ENCODE results near the gene GALNT4. TPM values are rescaled to one million over a fixed set of nuclear protein-coding genes. Genes with fewer than 3 reads are reported as not detected.

The GALNT4 gene
- total and polyA plus RNA-seq, 9 of the 15 experiments (the other 6 are each of a cell fraction or from before 2014, with no cell fraction given): 1.2 to 4.6 (median 3.4) TPM

DNA sequence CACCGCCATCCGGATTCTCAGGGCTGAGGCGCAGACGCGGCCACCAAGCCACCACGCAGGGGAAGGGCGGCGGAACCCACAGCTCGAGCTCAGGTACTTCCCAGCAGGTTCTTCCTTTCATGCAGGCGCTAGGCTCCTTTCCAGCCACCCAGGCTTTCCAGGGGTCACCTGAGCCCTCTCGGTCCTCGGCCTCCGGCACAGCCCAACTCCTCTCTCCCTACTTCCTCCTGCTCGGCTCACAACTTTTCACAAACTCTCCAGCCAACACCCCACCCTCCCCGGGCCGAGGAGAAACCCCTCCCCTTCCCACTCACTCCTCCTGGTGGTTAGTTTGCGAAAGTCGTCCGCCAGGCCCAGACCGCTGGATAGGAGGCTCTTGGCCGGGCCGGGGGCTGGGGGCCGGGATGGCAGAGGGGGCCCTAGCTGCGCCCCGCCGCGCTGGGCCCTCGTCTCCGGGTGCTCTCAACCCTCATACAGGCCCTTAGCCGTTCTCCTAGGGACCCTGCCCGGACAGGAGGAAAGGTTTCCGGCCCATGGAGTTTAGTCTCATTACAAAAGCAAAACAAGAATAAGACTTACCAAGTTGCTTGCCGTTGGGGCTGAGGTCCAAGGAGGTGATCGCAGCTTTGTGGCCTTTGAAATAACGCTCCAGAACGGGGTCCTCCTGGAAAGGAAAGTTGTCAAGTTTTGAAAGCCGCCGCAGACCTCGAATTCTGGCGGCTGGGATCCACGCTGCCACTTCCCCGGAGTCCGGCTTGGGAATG, at the start of gene GALNT4 (continued):
- TF ChIP-seq, protein P1, sequence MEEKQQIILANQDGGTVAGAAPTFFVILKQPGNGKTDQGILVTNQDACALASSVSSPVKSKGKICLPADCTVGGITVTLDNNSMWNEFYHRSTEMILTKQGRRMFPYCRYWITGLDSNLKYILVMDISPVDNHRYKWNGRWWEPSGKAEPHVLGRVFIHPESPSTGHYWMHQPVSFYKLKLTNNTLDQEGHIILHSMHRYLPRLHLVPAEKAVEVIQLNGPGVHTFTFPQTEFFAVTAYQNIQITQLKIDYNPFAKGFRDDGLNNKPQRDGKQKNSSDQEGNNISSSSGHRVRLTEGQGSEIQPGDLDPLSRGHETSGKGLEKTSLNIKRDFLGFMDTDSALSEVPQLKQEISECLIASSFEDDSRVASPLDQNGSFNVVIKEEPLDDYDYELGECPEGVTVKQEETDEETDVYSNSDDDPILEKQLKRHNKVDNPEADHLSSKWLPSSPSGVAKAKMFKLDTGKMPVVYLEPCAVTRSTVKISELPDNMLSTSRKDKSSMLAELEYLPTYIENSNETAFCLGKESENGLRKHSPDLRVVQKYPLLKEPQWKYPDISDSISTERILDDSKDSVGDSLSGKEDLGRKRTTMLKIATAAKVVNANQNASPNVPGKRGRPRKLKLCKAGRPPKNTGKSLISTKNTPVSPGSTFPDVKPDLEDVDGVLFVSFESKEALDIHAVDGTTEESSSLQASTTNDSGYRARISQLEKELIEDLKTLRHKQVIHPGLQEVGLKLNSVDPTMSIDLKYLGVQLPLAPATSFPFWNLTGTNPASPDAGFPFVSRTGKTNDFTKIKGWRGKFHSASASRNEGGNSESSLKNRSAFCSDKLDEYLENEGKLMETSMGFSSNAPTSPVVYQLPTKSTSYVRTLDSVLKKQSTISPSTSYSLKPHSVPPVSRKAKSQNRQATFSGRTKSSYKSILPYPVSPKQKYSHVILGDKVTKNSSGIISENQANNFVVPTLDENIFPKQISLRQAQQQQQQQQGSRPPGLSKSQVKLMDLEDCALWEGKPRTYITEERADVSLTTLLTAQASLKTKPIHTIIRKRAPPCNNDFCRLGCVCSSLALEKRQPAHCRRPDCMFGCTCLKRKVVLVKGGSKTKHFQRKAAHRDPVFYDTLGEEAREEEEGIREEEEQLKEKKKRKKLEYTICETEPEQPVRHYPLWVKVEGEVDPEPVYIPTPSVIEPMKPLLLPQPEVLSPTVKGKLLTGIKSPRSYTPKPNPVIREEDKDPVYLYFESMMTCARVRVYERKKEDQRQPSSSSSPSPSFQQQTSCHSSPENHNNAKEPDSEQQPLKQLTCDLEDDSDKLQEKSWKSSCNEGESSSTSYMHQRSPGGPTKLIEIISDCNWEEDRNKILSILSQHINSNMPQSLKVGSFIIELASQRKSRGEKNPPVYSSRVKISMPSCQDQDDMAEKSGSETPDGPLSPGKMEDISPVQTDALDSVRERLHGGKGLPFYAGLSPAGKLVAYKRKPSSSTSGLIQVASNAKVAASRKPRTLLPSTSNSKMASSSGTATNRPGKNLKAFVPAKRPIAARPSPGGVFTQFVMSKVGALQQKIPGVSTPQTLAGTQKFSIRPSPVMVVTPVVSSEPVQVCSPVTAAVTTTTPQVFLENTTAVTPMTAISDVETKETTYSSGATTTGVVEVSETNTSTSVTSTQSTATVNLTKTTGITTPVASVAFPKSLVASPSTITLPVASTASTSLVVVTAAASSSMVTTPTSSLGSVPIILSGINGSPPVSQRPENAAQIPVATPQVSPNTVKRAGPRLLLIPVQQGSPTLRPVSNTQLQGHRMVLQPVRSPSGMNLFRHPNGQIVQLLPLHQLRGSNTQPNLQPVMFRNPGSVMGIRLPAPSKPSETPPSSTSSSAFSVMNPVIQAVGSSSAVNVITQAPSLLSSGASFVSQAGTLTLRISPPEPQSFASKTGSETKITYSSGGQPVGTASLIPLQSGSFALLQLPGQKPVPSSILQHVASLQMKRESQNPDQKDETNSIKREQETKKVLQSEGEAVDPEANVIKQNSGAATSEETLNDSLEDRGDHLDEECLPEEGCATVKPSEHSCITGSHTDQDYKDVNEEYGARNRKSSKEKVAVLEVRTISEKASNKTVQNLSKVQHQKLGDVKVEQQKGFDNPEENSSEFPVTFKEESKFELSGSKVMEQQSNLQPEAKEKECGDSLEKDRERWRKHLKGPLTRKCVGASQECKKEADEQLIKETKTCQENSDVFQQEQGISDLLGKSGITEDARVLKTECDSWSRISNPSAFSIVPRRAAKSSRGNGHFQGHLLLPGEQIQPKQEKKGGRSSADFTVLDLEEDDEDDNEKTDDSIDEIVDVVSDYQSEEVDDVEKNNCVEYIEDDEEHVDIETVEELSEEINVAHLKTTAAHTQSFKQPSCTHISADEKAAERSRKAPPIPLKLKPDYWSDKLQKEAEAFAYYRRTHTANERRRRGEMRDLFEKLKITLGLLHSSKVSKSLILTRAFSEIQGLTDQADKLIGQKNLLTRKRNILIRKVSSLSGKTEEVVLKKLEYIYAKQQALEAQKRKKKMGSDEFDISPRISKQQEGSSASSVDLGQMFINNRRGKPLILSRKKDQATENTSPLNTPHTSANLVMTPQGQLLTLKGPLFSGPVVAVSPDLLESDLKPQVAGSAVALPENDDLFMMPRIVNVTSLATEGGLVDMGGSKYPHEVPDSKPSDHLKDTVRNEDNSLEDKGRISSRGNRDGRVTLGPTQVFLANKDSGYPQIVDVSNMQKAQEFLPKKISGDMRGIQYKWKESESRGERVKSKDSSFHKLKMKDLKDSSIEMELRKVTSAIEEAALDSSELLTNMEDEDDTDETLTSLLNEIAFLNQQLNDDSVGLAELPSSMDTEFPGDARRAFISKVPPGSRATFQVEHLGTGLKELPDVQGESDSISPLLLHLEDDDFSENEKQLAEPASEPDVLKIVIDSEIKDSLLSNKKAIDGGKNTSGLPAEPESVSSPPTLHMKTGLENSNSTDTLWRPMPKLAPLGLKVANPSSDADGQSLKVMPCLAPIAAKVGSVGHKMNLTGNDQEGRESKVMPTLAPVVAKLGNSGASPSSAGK (IDR thresholded peaks at IDR 0.05): peak; percentile 53
- no peak for TF ChIP-seq ETV6 (IDR thresholded peaks at IDR 0.05; ENCODE audit: borderline replicate concordance in 1 of 2, low read depth in 2 of 2, low read length in 1 of 2)
- no peak for TF ChIP-seq ETV6 (CRISPR knock-in tag; IDR thresholded peaks at IDR 0.05; ENCODE audit: borderline replicate concordance)
- TF ChIP-seq, protein P2, sequence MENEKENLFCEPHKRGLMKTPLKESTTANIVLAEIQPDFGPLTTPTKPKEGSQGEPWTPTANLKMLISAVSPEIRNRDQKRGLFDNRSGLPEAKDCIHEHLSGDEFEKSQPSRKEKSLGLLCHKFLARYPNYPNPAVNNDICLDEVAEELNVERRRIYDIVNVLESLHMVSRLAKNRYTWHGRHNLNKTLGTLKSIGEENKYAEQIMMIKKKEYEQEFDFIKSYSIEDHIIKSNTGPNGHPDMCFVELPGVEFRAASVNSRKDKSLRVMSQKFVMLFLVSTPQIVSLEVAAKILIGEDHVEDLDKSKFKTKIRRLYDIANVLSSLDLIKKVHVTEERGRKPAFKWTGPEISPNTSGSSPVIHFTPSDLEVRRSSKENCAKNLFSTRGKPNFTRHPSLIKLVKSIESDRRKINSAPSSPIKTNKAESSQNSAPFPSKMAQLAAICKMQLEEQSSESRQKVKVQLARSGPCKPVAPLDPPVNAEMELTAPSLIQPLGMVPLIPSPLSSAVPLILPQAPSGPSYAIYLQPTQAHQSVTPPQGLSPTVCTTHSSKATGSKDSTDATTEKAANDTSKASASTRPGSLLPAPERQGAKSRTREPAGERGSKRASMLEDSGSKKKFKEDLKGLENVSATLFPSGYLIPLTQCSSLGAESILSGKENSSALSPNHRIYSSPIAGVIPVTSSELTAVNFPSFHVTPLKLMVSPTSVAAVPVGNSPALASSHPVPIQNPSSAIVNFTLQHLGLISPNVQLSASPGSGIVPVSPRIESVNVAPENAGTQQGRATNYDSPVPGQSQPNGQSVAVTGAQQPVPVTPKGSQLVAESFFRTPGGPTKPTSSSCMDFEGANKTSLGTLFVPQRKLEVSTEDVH (IDR thresholded peaks at IDR 0.05; ENCODE audit: low read depth, partially characterized antibody): no peak
- TF ChIP-seq ELF1 (tag; IDR thresholded peaks at IDR 0.05): 0 out of 2 replicates have a peak, but pooled peaks have one; percentile 6
- TF ChIP-seq SMC3 (conservative IDR thresholded peaks at IDR 0.05; ENCODE audit: insufficient read depth, low read depth, low read length): peak; percentile 55
- no peak for TF ChIP-seq NELFE (IDR thresholded peaks at IDR 0.05; ENCODE audit: insufficient read depth, insufficient read length)
- no peak for TF ChIP-seq MCM2 (IDR thresholded peaks at IDR 0.05; ENCODE audit: low read depth)
- TF ChIP-seq ZFX (CRISPR knock-in tag; IDR thresholded peaks at IDR 0.05): peak; percentile 78
